ENCODE measurements around the gene PAM.

- no peak for TF ChIP-seq YY1 (IDR thresholded peaks at IDR 0.05; ENCODE audit: extremely low read depth, insufficient replicate concordance, low read depth, low read length)
- TF ChIP-seq ELF1 (IDR thresholded peaks at IDR 0.05; ENCODE audit: borderline replicate concordance, low read depth) = no peak
- TF ChIP-seq SP1 (IDR thresholded peaks at IDR 0.05; ENCODE audit: low read depth) = no peak
- no peak for TF ChIP-seq POLR2A (IDR thresholded peaks at IDR 0.05; ENCODE audit: borderline replicate concordance, extremely low read depth, insufficient read depth, insufficient read length)
- TF ChIP-seq JUND (IDR thresholded peaks at IDR 0.05) = no peak
Measured at GRCh38 chr5:102858808-102859207, 103.7 kb downstream of the PAM start.
